Ishikawa (cell line): Measurements from ENCODE around the gene ZNF134.

Experiments used
- CEBPB ChIP-seq: IDR thresholded peaks from 2 replicates; pipeline ENCODE4 v1.6.1; 2012
- CREB1 ChIP-seq: IDR thresholded peaks from 2 replicates; pipeline ENCODE4 v1.6.1; 2012; ENCODE audit warnings: low read depth
- EGR1 ChIP-seq: IDR thresholded peaks from 2 replicates; pipeline ENCODE4 v1.6.1; 2012
- EP300 ChIP-seq: IDR thresholded peaks from 2 replicates; pipeline ENCODE4 v1.6.1; 2012; ENCODE audit warnings: borderline replicate concordance
- FOXM1 ChIP-seq: IDR thresholded peaks from 2 replicates; pipeline ENCODE4 v1.6.1; 2012; ENCODE audit warnings: low read depth, borderline replicate concordance
- NFIC ChIP-seq: IDR thresholded peaks from 2 replicates; pipeline ENCODE4 v1.6.1; 2012
- RAD21 ChIP-seq: IDR thresholded peaks from 2 replicates; pipeline ENCODE4 v1.6.1; 2012; ENCODE audit warnings: low read depth
- TAF1 ChIP-seq: IDR thresholded peaks from 2 replicates; pipeline ENCODE4 v1.6.1; 2012; ENCODE audit warnings: low read depth, mild to moderate bottlenecking
- TCF12 ChIP-seq: IDR thresholded peaks from 2 replicates; pipeline ENCODE4 v1.6.1; 2012; ENCODE audit warnings: low read depth
- TEAD4 ChIP-seq: IDR thresholded peaks from 2 replicates; pipeline ENCODE4 v1.6.1; 2012
- YY1 ChIP-seq: IDR thresholded peaks from 2 replicates; pipeline ENCODE4 v1.6.1; 2012; ENCODE audit warnings: low read depth
- ZBTB7A ChIP-seq: IDR thresholded peaks from 2 replicates; pipeline ENCODE4 v1.6.1; 2012; ENCODE audit warnings: low read depth
- TF ChIP-seq, protein P1 (sequence below): IDR thresholded peaks from 2 replicates; pipeline ENCODE4 v1.6.1; 2012; ENCODE audit warnings: low read depth, mild to moderate bottlenecking
- TF ChIP-seq, protein P2 (sequence below): IDR thresholded peaks from 2 replicates; pipeline ENCODE4 v1.6.1; 2012
- TF ChIP-seq, protein P3 (sequence below): IDR thresholded peaks from 2 replicates; pipeline ENCODE4 v1.6.1; 2012

ZNF134 gene

DNA sequence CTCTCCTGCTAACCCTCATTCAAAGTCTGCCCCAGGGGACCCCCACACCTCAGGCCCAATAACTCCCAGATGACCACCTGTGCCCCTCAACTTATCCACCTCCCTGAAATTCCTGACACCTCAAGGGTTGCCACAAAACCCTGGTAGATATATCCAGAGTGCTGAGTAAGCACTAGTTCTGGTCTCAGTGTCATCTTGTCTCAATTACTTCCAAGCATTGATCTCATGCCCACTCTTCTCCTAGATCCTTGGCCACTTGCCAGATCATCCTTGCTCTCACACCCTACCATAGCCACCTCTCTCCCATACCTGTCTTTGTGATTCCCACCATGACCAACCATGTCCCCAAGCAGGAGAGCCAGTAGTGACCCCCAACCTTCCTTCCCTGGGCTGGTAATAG, 37.4 kb upstream of the ZNF134 start:
- no peak for TF ChIP-seq ZBTB7A
- TF ChIP-seq CEBPB = no peak
- no peak for TF ChIP-seq EP300
- TF ChIP-seq, protein P1, sequence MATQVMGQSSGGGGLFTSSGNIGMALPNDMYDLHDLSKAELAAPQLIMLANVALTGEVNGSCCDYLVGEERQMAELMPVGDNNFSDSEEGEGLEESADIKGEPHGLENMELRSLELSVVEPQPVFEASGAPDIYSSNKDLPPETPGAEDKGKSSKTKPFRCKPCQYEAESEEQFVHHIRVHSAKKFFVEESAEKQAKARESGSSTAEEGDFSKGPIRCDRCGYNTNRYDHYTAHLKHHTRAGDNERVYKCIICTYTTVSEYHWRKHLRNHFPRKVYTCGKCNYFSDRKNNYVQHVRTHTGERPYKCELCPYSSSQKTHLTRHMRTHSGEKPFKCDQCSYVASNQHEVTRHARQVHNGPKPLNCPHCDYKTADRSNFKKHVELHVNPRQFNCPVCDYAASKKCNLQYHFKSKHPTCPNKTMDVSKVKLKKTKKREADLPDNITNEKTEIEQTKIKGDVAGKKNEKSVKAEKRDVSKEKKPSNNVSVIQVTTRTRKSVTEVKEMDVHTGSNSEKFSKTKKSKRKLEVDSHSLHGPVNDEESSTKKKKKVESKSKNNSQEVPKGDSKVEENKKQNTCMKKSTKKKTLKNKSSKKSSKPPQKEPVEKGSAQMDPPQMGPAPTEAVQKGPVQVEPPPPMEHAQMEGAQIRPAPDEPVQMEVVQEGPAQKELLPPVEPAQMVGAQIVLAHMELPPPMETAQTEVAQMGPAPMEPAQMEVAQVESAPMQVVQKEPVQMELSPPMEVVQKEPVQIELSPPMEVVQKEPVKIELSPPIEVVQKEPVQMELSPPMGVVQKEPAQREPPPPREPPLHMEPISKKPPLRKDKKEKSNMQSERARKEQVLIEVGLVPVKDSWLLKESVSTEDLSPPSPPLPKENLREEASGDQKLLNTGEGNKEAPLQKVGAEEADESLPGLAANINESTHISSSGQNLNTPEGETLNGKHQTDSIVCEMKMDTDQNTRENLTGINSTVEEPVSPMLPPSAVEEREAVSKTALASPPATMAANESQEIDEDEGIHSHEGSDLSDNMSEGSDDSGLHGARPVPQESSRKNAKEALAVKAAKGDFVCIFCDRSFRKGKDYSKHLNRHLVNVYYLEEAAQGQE = no peak
- TF ChIP-seq RAD21 = no peak

DNA sequence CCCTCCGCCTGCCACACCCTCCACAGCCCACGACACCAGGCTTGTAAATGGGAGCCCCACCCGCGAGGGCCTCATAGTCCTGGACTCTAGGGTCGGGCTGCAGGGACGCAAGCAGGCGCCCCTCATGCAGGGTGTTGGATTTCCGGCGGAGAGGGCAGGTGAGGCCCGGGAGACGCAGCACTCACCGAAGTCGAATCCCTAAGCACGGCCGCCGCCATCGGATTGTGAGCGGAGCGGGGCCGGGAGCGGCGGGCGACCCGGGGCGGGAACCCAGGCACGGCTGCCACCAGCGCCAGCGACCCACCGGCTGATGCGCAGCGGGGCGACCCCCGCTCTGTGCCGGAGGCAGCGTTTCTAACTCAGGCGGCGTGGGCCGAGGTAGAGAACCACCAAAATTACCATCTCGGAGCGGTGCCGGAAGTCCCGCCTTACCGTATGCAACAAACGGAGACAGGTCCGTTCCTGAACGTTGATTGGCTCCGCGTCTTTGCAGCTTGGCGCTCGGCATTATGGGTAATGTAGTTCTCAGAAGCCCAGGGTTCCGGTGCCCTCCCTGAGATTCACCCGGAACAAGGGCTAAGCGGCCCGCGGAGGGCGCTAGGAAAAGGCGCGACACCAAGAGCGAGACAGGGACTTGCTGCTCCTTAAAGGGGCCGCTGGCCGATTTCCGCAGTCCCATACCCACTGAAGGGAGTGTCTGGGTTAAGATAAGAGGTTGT, 35.4 kb upstream of the ZNF134 start, which contains the start of gene ZNF416:
ZNF416 (minus strand) TSS at position 425 of the 719 bp plus-strand sequence; CDS start at position 218, 207 bp downstream.
- TF ChIP-seq EP300 = peak; percentile 7; the same call in 1 of the 2 replicates
- peak; percentile 34; the same call in 1 of the 2 replicates for TF ChIP-seq RAD21
- peak; percentile 43; the same call in 1 of the 2 replicates for TF ChIP-seq YY1
- no peak for TF ChIP-seq TEAD4
- no peak for TF ChIP-seq ZBTB7A
- TF ChIP-seq CREB1 = no peak
- TF ChIP-seq, protein P2, sequence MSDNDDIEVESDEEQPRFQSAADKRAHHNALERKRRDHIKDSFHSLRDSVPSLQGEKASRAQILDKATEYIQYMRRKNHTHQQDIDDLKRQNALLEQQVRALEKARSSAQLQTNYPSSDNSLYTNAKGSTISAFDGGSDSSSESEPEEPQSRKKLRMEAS = peak; percentile 71; the same call in 1 of the 2 replicates
- peak; percentile 30; the same call in 1 of the 2 replicates for TF ChIP-seq TCF12
- TF ChIP-seq EGR1 = no peak
- TF ChIP-seq TAF1 = peak; percentile 48; the same call in 1 of the 2 replicates

DNA sequence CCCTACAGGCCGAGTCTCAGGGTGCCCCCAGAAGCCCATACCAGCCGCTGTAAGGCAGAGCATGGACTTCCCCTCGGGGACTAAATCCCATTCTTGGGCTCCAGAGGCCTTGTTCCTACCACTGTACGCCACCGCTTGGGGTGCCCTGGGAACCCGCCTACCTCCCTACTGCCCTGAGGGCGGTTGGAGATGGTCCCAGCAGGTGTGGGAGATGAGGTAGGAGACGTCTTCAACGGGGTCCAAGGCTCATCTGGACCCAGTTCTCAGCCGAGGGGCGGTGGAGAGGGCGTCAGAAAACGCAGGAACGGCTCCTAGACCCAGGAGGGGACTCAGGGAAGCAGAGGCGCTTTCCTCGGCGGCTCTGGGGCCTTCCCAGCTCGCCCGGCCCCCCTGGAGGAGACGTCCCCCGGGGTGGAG, 30.9 kb upstream of the ZNF134 start:
- no peak for TF ChIP-seq CREB1
- TF ChIP-seq TEAD4 = no peak
- no peak for TF ChIP-seq ZBTB7A
- TF ChIP-seq, protein P2 = no peak

DNA sequence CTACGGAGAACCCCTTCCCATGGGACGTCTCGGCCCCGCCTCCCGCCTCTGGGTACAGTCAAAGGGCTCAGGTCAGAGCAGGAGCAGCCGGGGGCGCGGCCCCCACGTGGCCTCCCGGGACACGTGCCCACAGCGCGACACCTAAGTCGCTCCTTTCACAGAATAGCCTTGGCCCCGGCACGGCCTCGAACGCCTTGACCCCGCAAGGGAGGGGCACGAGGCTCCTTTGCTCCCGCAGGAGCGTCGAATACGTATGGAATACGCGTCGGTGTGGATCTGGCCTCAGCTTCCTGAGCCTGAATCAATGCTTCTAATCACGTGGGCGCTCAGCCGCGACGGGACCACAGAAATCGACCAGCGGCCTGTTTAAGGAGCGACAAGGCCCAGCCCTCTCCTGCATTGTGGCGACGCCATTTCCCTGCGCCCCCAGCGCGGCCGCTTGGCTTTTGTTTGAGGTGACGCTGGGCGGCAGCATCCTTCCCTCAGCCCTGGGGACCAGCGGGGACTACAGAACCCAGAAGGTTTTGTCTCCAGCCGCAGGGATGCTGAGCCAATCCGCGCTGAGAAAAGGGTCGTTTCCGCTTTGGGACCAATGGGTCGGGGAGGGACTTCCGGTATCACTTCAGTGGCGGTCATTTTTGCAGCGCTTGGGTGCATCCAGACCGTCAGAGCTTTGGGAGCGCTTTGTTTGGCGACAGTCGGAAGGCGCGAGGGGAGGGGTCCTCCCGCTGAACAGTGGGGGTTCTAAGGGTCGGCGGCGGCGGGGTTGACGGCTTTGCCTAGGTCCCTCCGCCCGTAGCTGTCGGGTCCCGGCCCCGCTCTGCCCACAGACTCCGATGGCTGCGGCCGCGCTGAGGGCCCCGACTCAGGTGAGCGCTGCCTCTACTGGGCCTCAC, 30.3 kb upstream of the ZNF134 start, which contains the start of gene ZIK1:
ZIK1 (plus strand) TSS at position 625 of the 896 bp plus-strand sequence; CDS start at position 837, 212 bp downstream.
- TF ChIP-seq EGR1 = no peak
- TF ChIP-seq ZBTB7A = no peak

DNA sequence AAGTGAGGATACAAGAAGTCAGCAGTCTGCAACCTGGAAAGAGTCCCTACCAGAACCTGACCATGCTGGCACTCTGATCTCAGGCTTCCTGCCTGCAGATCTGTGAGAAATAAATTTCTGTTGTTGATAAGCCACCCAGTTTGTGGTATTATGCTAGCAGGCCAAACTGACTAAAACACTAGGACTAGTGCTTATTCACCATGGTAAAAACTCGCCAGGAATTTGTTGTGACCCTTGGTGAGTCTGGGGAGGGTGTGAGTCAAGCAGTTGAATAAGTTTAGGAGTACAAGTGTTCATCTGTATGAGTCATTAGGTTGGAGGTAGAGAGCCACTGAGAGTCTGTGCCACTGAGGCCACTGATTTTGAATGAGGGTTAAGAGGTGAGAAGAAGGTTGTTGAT, 26.5 kb upstream of the ZNF134 start:
- TF ChIP-seq YY1 = no peak

DNA sequence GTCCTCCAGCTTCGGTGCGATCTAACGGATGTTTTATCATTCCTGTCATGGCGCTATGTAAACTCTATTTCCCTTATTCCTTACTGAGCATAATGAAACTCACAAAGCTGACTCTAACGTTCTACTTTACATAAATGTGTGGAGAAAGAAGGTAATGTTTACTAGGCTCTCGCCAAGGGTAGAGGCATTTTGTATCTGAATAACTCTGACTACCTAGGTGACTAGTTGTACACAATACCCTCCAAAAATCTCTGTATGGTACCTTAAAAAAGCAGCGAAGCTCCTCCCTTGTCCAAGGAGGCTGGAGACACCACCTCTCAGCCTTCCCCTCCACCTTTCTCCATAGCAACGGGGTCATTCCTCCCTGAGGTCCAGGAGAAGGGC, 14.7 kb upstream of the ZNF134 start:
- TF ChIP-seq, protein P3, sequence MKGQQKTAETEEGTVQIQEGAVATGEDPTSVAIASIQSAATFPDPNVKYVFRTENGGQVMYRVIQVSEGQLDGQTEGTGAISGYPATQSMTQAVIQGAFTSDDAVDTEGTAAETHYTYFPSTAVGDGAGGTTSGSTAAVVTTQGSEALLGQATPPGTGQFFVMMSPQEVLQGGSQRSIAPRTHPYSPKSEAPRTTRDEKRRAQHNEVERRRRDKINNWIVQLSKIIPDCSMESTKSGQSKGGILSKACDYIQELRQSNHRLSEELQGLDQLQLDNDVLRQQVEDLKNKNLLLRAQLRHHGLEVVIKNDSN = no peak
- TF ChIP-seq EGR1 (no peak), NFIC (no peak), YY1 (no peak), CEBPB (no peak), RAD21 (no peak), CREB1 (no peak), EP300 (no peak), ZBTB7A (no peak), FOXM1 (no peak), TEAD4 (no peak), TAF1 (no peak)
- TF ChIP-seq, protein P2 = no peak
- TF ChIP-seq, protein P1 = no peak
